ENCODE measurements around the gene ASAP2.

DNA sequence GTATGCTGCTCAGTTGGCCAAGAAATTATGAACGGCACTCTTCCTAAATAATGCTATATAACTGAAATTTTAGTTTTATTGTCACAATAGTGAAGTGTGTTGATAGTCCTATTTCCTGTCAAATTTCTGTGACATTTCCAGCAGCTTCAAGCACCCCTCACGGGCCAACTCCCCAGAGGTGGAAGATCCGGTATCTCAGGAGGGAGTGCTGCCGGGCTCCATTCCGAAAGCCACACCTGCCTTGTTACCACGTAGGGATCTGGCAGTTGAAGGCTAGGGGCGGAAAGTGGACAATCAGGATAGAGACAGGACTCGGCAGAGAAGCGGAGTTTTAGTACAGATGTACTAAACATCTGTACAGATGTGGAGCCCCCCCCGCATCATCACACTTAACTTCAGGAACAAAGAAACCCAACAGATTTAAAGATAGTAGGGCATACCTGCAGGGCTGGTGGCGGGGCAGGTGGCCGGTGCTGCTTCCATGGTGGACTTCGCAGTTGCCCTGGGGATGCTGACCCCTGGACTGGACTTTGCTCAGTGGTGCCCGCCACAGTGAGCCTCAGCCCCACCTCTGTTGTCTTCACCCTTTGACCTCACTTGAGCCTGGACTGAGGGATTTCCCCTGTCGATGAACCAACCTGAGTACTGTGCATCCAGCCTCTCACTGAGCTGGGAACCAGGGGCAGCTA lies 22.3 kb downstream of the ASAP2 start:
- TF ChIP-seq, protein P1, sequence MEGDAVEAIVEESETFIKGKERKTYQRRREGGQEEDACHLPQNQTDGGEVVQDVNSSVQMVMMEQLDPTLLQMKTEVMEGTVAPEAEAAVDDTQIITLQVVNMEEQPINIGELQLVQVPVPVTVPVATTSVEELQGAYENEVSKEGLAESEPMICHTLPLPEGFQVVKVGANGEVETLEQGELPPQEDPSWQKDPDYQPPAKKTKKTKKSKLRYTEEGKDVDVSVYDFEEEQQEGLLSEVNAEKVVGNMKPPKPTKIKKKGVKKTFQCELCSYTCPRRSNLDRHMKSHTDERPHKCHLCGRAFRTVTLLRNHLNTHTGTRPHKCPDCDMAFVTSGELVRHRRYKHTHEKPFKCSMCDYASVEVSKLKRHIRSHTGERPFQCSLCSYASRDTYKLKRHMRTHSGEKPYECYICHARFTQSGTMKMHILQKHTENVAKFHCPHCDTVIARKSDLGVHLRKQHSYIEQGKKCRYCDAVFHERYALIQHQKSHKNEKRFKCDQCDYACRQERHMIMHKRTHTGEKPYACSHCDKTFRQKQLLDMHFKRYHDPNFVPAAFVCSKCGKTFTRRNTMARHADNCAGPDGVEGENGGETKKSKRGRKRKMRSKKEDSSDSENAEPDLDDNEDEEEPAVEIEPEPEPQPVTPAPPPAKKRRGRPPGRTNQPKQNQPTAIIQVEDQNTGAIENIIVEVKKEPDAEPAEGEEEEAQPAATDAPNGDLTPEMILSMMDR (IDR thresholded peaks at IDR 0.05) = no peak
- TF ChIP-seq POLR2AphosphoS5 (IDR thresholded peaks at IDR 0.05) (no peak), EP300 (IDR thresholded peaks at IDR 0.05) (no peak)
